T-cell (primary cell): ENCODE results near the gene PARD3B. TPM values are rescaled to one million over a fixed set of nuclear protein-coding genes. Genes with fewer than 3 reads are reported as not detected.

Experiments
- ATAC-seq, 4 experiments: fragments of 200-7000 bp in 3 of 4; fragments of 150-1000 bp in 1 of 4; cut with Tn5 transposase; replicated peaks in 1 of 4; 1 replicate in 3 of 4; 2 replicates in 1 of 4; pipeline ENCODE4 v1.10.0; 2021; ENCODE audit warnings: moderate library complexity in 3 of 4, mild to moderate bottlenecking in 2 of 4, moderate number of reproducible peaks in 1 of 4
- CTCF ChIA-PET, 2 donors: fragments of 300-600 bp; sonication (Branson Sonifier 250); formaldehyde crosslinking; loops; one replicate each; lab custom pipeline; 2022; ENCODE audit warnings: antibody characterized with exemption in 2 of 2; lab: Charles Lee
- POLR2A ChIA-PET, 2 donors: fragments of 300-600 bp; sonication (Branson Sonifier 250); formaldehyde crosslinking; loops; one replicate each; lab custom pipeline; 2022; ENCODE audit warnings: antibody characterized with exemption in 2 of 2; lab: Charles Lee
- DNase-seq, 35 experiments: peaks; one replicate each; pipeline versions ENCODE4 v3.0.0 to v3.0.0-alpha.2; 2013 to 2023
- H3K27ac ChIP-seq: one replicate; pipeline ENCODE4 v1.5.1; 2013; ENCODE audit warnings: low read length
- H3K27me3 ChIP-seq, 2 experiments: replicated peaks in 1 of 2; 1 replicate in 1 of 2; 2 replicates in 1 of 2; pipeline versions ENCODE4 v1.6.1 to v1.7.0; 2013; ENCODE audit warnings: low read length in 1 of 2, mixed read lengths in 1 of 2; ENCODE audit not compliant: control insufficient read depth in 2 of 2, insufficient read depth in 2 of 2; ENCODE audit errors: extremely low read depth in 1 of 2
- H3K36me3 ChIP-seq, 2 donors: 1 replicate in 1 of 2; 2 replicates in 1 of 2; pipeline versions ENCODE4 v1.6.1 to v1.7.0; 2013; ENCODE audit warnings: low read length in 1 of 2; ENCODE audit not compliant: control insufficient read depth in 2 of 2, insufficient read depth in 1 of 2; ENCODE audit errors: extremely low read depth in 1 of 2
- H3K4me1 ChIP-seq, 2 experiments: 1 replicate in 1 of 2; 2 replicates in 1 of 2; pipeline versions ENCODE4 v1.6.1 to v1.7.0; 2013; ENCODE audit warnings: low read length in 2 of 2, mixed read lengths in 1 of 2; ENCODE audit not compliant: insufficient read depth in 2 of 2, control insufficient read depth in 1 of 2; ENCODE audit errors: extremely low read depth in 1 of 2
- H3K4me3 ChIP-seq, 2 donors: 1 replicate in 1 of 2; 2 replicates in 1 of 2; pipeline versions ENCODE4 v1.5.1 to v1.7.0; 2013; ENCODE audit warnings: mild to moderate bottlenecking in 2 of 2, low read length in 1 of 2, moderate library complexity in 1 of 2; ENCODE audit not compliant: control insufficient read depth in 1 of 2; ENCODE audit errors: extremely low read depth in 1 of 2
- H3K9me3 ChIP-seq: 2 replicates; pipeline ENCODE4 v1.7.0; 2013
- H3K27ac Mint-ChIP-seq, 2 donors: one replicate each; pipeline ENCODE4 v1.8.0; 2020 to 2021; ENCODE audit warnings: mild to moderate bottlenecking in 2 of 2, mixed read lengths in 2 of 2
- H3K27me3 Mint-ChIP-seq, 2 donors: one replicate each; pipeline ENCODE4 v1.8.0; 2021 to 2022; ENCODE audit warnings: mixed read lengths in 2 of 2
- H3K36me3 Mint-ChIP-seq: one replicate; pipeline ENCODE4 v1.8.0; 2021; ENCODE audit warnings: mixed read lengths
- H3K4me1 Mint-ChIP-seq, 3 donors: one replicate each; pipeline ENCODE4 v1.8.0; 2020 to 2022; ENCODE audit warnings: mixed read lengths in 3 of 3, mild to moderate bottlenecking in 1 of 3
- H3K4me3 Mint-ChIP-seq, 3 donors: one replicate each; pipeline ENCODE4 v1.8.0; 2020 to 2022; ENCODE audit warnings: mild to moderate bottlenecking in 3 of 3, mixed read lengths in 3 of 3, moderate library complexity in 3 of 3
- H3K9me3 Mint-ChIP-seq, 3 donors: one replicate each; pipeline ENCODE4 v1.8.0; 2020 to 2022; ENCODE audit warnings: mixed read lengths in 3 of 3
- WGBS: methylation state at CpG from one replicate; pipeline ENCODE4 v1.1.5; 2013; ENCODE audit warnings: missing lambda C conversion rate; ENCODE audit not compliant: insufficient coverage; 5-methylcytosine and 5-hydroxymethylcytosine counted together
- total RNA-seq, 35 experiments: library from RNA in 6 of 35; stranded (reverse) in 6 of 35; fragments of 120-200 nt in 1 of 35; gene quantifications; one replicate each; pipeline versions ENCODE4 v1.2.1 to v1.2.4 and lab custom pipeline; 2013 to 2026

Gene PARD3B
- total RNA-seq, 5 donors from 2014 or later (not counting 1 experiment from before 2014, with no cell fraction given), result 0.75 to 2.0 (median 1.6) TPM

DNA sequence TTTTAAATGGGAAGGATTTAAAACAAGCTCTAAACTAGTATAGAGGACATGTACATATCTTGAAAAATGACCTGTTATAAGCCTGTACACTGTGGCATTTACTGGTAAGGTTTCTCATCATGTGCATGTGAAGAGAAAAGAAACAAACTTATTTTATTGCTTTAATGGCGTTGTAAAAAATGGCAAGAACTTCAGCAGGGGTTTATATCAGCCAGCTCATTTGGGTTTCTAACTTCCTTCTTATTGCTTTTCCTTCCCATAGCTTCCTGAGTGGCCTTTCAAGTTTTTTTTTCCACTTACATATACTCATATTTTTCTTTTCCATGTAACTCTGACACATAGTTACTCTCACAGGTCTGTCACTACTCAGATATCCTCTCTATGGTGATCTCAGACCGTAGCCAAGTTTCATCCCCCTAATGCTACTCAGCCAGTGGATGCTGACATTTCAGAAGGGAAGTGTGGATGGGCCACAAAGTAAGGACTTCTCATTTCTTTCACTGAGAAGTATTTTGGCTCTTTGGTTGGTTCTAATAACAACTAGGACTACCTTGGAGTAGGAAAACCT, 198.2 kb downstream of the PARD3B start:
- Histone ChIP-seq H3K27me3 (no peaks in the 10 kb centered on the region), H3K27ac (no peak overlapping the region), H3K4me3 (no peak overlapping the region), H3K9me3 (no peaks in the 10 kb centered on the region), H3K4me1 (no peaks in the 10 kb centered on the region), H3K36me3 (no peaks in the 10 kb centered on the region)
- H3K9me3 Mint-ChIP-seq, result peaks cover 0 to 7% (median 2%) of the 10 kb centered on the region in 3 donors
- ChIA-PET CTCF (interaction anchor here in 1 of 2 donors (0.6 kb wide), 1 partner anchor 1667 kb away, joined by 7 read pairs; no protein-coding TSS in a partner anchor), POLR2A (no interaction called here)
- peaks cover 3 to 11% of the 10 kb centered on the region in 2 donors for H3K27me3 Mint-ChIP-seq
- H3K4me1 Mint-ChIP-seq, result peaks cover 0 to 8% (median 0%) of the 10 kb centered on the region in 3 donors
- H3K36me3 Mint-ChIP-seq, result no peaks in the 10 kb centered on the region
- DNase-seq (no peak), ATAC-seq (no peak)
- no CpG with 5 or more reads among the region's 2 CpGs for WGBS
- no peak overlapping the region for H3K4me3 Mint-ChIP-seq
- H3K27ac Mint-ChIP-seq, result no peak overlapping the region

DNA sequence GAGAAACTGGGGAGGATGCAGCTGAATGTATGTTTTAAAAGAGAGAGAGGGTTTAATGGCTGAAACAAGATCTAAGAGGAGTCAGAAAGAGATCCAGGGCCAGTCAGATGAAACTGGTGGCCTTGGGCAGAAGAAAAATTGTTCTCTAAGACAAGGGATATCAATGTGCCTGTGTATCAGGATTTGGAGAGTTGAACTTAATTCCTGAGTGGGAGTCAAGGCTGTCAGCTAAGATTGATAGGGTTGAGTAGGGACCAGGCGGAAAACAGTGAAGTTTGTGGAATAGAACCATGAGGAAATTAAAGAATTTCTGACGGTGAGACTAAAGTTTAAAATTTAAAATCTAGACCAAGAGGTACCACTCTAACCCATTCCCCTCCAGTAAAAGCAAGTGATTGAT, 199.2 kb downstream of the PARD3B start:
- CTCF ChIA-PET, result interaction anchor here in 1 of 2 donors (0.6 kb wide), 1 partner anchor 1668 kb away, joined by 7 read pairs; no protein-coding TSS in a partner anchor
- Histone ChIP-seq H3K4me1 (no peaks in the 10 kb centered on the region), H3K36me3 (no peaks in the 10 kb centered on the region), H3K27ac (no peak overlapping the region), H3K4me3 (no peak overlapping the region), H3K27me3 (no peaks in the 10 kb centered on the region), H3K9me3 (no peaks in the 10 kb centered on the region)
- peaks cover 0 to 3% (median 2%) of the 10 kb centered on the region in 3 donors for H3K9me3 Mint-ChIP-seq
- DNase-seq, result no peak
- no peak overlapping the region for H3K4me3 Mint-ChIP-seq
- ATAC-seq, result no peak
- H3K36me3 Mint-ChIP-seq, result no peaks in the 10 kb centered on the region
- H3K4me1 Mint-ChIP-seq, result peaks cover 0 to 8% (median 0%) of the 10 kb centered on the region in 3 donors
- POLR2A ChIA-PET, result no interaction called here
- WGBS, result no CpG with 5 or more reads among the region's 2 CpGs
- no peak overlapping the region for H3K27ac Mint-ChIP-seq
- peaks cover 0 to 5% of the 10 kb centered on the region in 2 donors for H3K27me3 Mint-ChIP-seq

DNA sequence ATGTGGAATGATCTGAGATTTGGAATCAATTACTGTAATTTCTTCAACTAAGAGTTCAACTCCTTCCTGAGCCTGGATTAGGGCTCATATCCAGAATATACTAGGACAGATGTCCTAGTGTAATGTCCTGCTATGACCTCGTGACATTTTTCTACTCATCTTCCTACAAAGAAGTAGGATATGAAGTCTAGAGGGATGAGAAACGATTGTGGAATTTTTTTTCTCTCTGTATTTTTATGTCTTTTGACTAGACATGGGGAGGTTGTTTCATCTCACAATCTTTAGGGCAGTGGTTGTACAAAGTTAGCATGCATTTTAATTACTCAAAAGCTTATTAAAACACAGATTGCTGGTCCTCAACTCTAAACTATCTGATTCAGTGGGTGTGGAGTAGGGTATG, 203.0 kb downstream of the PARD3B start:
- DNase-seq, result no peak
- no peak for ATAC-seq
- no peak overlapping the region for H3K27ac Mint-ChIP-seq
- Histone ChIP-seq H3K4me3 (no peak overlapping the region), H3K36me3 (no peaks in the 10 kb centered on the region), H3K4me1 (no peaks in the 10 kb centered on the region), H3K27ac (no peak overlapping the region), H3K9me3 (no peaks in the 10 kb centered on the region), H3K27me3 (no peaks in the 10 kb centered on the region)
- CTCF ChIA-PET, result no interaction called here
- no CpG with 5 or more reads among the region's 2 CpGs for WGBS
- no peak overlapping the region for H3K4me3 Mint-ChIP-seq
- peaks cover 0 to 8% (median 0%) of the 10 kb centered on the region in 3 donors for H3K4me1 Mint-ChIP-seq
- POLR2A ChIA-PET, result no interaction called here
- peaks cover 0 to 5% of the 10 kb centered on the region in 2 donors for H3K27me3 Mint-ChIP-seq
- H3K36me3 Mint-ChIP-seq, result no peaks in the 10 kb centered on the region
- no peaks in the 10 kb centered on the region for H3K9me3 Mint-ChIP-seq

DNA sequence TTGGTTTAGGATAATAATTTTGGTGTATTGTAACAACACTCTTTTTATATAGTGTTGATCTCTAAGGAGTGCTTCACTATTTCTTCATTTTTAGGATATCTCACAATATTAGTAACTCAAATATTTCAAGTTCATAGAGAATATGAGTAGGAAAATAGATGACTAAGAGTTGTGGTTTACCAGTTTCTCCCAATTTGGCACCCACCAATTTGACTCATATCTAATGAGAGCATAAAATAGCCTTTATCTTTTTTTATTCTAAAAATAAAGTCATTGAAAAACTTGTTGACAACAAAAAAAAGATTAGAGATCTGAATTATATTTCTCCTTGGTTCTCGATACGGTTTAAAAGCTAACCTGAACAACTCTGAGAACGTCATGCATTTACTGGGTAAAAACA, 204.0 kb downstream of the PARD3B start:
- POLR2A ChIA-PET, result no interaction called here
- Histone ChIP-seq H3K4me1 (no peaks in the 10 kb centered on the region), H3K36me3 (no peaks in the 10 kb centered on the region), H3K9me3 (no peaks in the 10 kb centered on the region), H3K27me3 (no peaks in the 10 kb centered on the region), H3K27ac (no peak overlapping the region), H3K4me3 (no peak overlapping the region)
- Mint-ChIP-seq H3K36me3 (no peaks in the 10 kb centered on the region), H3K9me3 (no peaks in the 10 kb centered on the region), H3K27ac (no peak overlapping the region), H3K4me3 (no peak overlapping the region), H3K27me3 (peaks cover 0 to 5% of the 10 kb centered on the region in 2 donors), H3K4me1 (no peaks in the 10 kb centered on the region)
- ATAC-seq, result no peak
- CTCF ChIA-PET, result no interaction called here
- no CpG with 5 or more reads among the region's 3 CpGs for WGBS
- DNase-seq, result no peak

DNA sequence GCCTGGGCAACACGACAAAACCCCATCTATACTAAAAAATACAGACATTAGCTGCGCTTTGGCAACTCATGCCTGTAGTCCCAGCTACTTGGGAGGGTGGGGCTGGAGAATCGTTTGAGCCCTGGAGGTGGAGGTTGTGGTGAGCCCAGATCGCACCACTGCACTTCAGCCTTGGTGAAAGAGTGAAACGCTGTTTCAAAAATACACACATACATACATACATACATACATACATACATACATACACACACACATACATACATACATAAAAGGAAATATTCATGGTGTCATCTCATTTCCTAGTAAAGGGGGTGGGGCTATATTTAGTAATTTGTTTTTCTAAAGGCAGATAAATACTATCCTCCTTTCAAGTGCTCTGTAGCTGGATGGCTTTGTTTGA, 205.1 kb downstream of the PARD3B start:
- CTCF ChIA-PET, result interaction anchor here in 1 of 2 donors (0.6 kb wide), 1 partner anchor 8 kb away, joined by 3 read pairs; no protein-coding TSS in a partner anchor
- no peak overlapping the region for H3K27ac Mint-ChIP-seq
- peaks cover 0 to 5% of the 10 kb centered on the region in 2 donors for H3K27me3 Mint-ChIP-seq
- no peaks in the 10 kb centered on the region for H3K27me3 ChIP-seq
- no peaks in the 10 kb centered on the region for H3K9me3 Mint-ChIP-seq
- no peaks in the 10 kb centered on the region for H3K4me1 ChIP-seq
- POLR2A ChIA-PET, result no interaction called here
- no peaks in the 10 kb centered on the region for H3K9me3 ChIP-seq
- no peaks in the 10 kb centered on the region for H3K36me3 ChIP-seq
- no peaks in the 10 kb centered on the region for H3K4me1 Mint-ChIP-seq
- no peak overlapping the region for H3K4me3 ChIP-seq
- ATAC-seq, result no peak
- DNase-seq, result no peak
- no peak overlapping the region for H3K27ac ChIP-seq
- H3K4me3 Mint-ChIP-seq, result no peak overlapping the region
- no peaks in the 10 kb centered on the region for H3K36me3 Mint-ChIP-seq
- 80% methylated on average over 1 of the region's 5 CpGs for WGBS

DNA sequence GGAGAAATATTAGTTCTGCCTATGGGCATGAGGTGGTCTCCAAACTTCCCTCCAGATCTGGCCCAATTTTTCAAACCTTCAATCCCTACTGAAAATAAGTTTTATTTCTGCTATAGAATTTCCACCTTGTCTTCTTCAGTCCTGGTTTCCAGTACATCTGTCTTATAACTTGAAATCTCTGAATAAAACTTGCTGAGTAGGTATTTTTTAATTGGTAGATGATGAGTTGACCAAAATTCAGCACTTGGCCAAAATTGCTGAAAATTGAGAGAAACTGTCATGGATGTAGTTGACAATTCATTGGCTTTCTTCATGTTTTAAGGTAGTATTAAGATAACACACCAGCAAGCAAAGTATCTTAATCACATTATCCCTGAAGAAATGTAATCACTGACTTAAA, 206.2 kb downstream of the PARD3B start:
- CTCF ChIA-PET, result no interaction called here
- no peak overlapping the region for H3K27ac Mint-ChIP-seq
- H3K4me1 ChIP-seq, result no peaks in the 10 kb centered on the region
- no peaks in the 10 kb centered on the region for H3K27me3 ChIP-seq
- no peaks in the 10 kb centered on the region for H3K4me1 Mint-ChIP-seq
- H3K9me3 Mint-ChIP-seq, result no peaks in the 10 kb centered on the region
- peaks cover 0 to 5% of the 10 kb centered on the region in 2 donors for H3K27me3 Mint-ChIP-seq
- no peak overlapping the region for H3K4me3 Mint-ChIP-seq
- ATAC-seq, result no peak
- no peaks in the 10 kb centered on the region for H3K36me3 Mint-ChIP-seq
- no peak overlapping the region for H3K4me3 ChIP-seq
- no peaks in the 10 kb centered on the region for H3K9me3 ChIP-seq
- no peak overlapping the region for H3K27ac ChIP-seq
- POLR2A ChIA-PET, result no interaction called here
- DNase-seq, result no peak
- H3K36me3 ChIP-seq, result no peaks in the 10 kb centered on the region
